HUES48 (cell line): ENCODE data around the gene SPTAN1.
A peak's percentile ranks its signal among the peaks of the same experiment; 100 is the strongest.
"Not testable (repeated sequence)": the region's sequence is repeated elsewhere in the genome, so short reads cannot be mapped to it uniquely, and the experiment has no call there.

Experiments
- H3K27ac ChIP-seq: one replicate; pipeline ENCODE4 v1.7.0; 2013; ENCODE audit warnings: low read depth, low read length, inconsistent platforms
- H3K27me3 ChIP-seq: 2 replicates; pipeline ENCODE4 v1.6.1; 2013; ENCODE audit warnings: mild to moderate bottlenecking, low read length; ENCODE audit not compliant: control insufficient read depth, insufficient read depth
- H3K36me3 ChIP-seq: 2 replicates; pipeline ENCODE4 v1.6.1; 2013; ENCODE audit warnings: low read length; ENCODE audit not compliant: control insufficient read depth, insufficient read depth
- H3K4me1 ChIP-seq: 2 replicates; pipeline ENCODE4 v1.6.1; 2013; ENCODE audit warnings: mild to moderate bottlenecking, low read length; ENCODE audit not compliant: control insufficient read depth, insufficient read depth
- H3K4me3 ChIP-seq: 2 replicates; pipeline ENCODE4 v1.5.1; 2013; ENCODE audit warnings: mild to moderate bottlenecking, low read depth, low read length
- H3K9ac ChIP-seq: 2 replicates; pipeline ENCODE4 v1.6.1; 2013; ENCODE audit warnings: mild to moderate bottlenecking, low read depth, low read length, moderate library complexity
- H3K9me3 ChIP-seq: 2 replicates; pipeline ENCODE4 v1.6.1; 2013; ENCODE audit warnings: low read length; ENCODE audit not compliant: control insufficient read depth, insufficient read depth

SPTAN1 gene

DNA sequence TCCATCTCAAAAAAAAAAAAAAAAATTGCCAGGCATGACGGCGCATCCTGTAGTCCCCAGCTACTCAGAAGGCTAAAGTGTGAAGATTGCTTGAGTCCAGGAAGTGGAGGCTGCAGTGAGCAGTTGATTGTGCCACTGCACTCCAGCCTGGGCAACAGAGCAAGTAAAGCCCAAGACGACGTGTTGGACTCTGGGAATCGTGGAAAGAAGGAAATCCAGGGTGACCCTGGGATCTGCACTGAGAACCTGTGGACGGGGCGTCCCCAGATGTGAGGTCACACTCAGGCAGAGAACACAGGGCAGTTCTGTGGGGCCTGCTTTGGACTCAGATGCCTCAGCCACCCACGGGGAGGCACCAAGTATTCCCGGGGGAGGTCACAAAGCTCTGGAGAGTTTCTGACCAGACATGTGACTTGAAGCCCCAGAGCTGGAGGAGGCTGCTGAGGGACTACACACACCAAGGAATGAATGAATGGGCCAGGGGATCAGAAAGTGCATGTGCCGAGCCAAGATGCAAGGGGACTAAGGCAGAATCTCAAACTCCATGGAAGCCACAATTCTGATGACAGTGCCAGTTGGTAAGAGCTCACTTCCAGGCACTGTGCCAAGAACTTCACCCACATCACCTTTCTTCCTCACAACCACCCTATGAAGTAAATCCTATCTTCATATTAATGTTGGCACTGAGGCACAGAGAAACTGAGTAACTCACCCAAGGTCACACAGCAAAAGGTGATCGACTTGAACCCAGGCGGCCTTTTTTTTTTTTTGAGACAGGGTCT lies 91.3 kb downstream of the SPTAN1 start:
- Histone ChIP-seq H3K36me3 (peaks cover 17% of the 10 kb centered on the region), H3K9ac (no peak overlapping the region), H3K9me3 (no peaks in the 10 kb centered on the region), H3K27me3 (no peaks in the 10 kb centered on the region), H3K4me3 (no peak overlapping the region), H3K4me1 (no peaks in the 10 kb centered on the region), H3K27ac (no peak overlapping the region)

DNA sequence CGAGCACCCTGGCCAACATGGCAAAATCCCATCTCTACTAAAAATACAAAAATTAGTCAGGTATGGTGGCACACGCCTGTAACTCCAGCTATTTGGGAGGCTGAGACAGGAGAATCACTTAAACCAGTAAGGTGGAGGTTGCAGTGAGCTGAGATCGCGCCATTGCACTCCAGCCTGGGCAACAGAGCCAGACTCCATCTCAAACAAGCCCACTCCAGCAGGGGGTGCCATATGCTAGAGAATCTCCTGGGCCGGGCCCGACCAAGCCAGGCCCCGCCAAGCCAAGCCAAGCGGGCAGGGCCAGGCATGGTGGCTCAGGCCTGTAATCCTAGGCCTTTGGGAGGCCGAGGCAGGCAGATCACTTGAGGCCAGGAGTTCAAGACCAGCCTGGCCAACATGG lies 95.8 kb downstream of the SPTAN1 start:
- H3K27me3 ChIP-seq, H3K9ac ChIP-seq, H3K4me1 ChIP-seq, H3K9me3 ChIP-seq, H3K36me3 ChIP-seq, H3K27ac ChIP-seq, H3K4me3 ChIP-seq: not testable (repeated sequence)

DNA sequence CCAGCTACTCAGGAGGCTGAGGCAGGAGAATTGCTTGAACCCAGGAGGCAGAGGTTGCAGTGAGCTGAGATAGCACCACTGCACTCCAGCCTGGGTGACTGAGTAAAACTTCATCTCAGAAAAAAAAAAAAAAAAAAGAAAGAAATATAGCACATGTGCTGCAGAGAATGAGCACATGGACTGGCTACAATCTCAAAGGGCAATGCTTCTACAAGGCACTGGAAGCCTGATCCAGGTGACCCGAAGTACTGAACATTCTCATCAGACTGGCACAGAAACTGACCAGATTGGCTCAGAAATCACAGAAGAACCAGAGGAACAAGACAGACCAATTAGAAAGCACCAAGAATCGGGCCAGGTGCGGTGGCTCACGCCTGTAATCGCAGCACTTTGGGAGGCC lies 99.4 kb downstream of the SPTAN1 start:
- Histone ChIP-seq H3K36me3 (peaks cover 5% of the 10 kb centered on the region; the same call in 1 of the 2 replicates), H3K27me3 (no peaks in the 10 kb centered on the region), H3K4me3 (no peak overlapping the region), H3K9me3 (no peaks in the 10 kb centered on the region), H3K4me1 (no peaks in the 10 kb centered on the region), H3K27ac (no peak overlapping the region), H3K9ac (no peak overlapping the region)

DNA sequence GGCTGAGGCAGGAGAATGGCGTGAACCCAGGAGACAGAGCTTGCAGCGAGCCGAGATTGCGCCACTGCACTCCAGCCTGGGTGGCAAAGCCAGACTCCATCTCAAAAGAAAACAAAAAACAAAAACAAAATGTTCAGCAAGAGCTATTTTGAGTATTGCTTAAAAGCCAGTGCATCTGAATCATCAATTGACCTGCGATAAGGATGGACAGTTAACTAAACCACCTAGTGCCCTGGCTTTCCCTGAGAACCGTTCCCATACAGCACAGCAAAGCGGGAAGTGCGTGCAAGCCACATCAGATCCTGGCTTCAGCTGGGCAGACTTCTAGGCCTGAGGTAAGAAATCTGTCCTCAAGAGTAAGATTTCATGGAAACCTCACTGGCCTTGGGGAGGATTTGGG lies 101.5 kb downstream of the SPTAN1 start:
- Histone ChIP-seq H3K9ac (no peak overlapping the region), H3K4me3 (no peak overlapping the region), H3K36me3 (peaks cover 5% of the 10 kb centered on the region; the same call in 1 of the 2 replicates), H3K9me3 (no peaks in the 10 kb centered on the region), H3K4me1 (no peaks in the 10 kb centered on the region), H3K27ac (no peak overlapping the region), H3K27me3 (no peaks in the 10 kb centered on the region)

DNA sequence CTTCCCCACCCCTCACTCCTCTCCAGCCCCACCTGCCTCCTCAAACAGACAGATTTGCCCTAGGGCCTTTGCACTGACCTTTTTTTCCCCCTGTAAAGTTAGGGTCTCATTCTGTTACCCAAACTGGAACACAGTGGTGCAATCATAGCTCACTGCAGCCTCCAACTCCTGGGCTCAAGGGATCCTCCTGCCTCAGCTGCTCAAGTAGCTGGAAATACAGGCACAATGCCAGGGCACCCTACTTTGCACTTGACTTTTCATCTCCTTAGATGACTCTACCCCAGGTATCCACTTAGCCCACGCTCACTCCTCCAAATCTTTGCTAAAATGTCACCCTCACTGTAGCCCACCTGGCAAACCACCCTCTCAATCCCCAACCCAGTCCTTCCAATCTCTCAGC lies 102.1 kb downstream of the SPTAN1 start:
- H3K36me3 ChIP-seq = peaks cover 3% of the 10 kb centered on the region; the same call in 1 of the 2 replicates
- no peak overlapping the region for H3K4me3 ChIP-seq
- H3K9me3 ChIP-seq = no peaks in the 10 kb centered on the region
- H3K4me1 ChIP-seq = no peaks in the 10 kb centered on the region
- no peak overlapping the region for H3K27ac ChIP-seq
- H3K27me3 ChIP-seq = no peaks in the 10 kb centered on the region
- no peak overlapping the region for H3K9ac ChIP-seq

DNA sequence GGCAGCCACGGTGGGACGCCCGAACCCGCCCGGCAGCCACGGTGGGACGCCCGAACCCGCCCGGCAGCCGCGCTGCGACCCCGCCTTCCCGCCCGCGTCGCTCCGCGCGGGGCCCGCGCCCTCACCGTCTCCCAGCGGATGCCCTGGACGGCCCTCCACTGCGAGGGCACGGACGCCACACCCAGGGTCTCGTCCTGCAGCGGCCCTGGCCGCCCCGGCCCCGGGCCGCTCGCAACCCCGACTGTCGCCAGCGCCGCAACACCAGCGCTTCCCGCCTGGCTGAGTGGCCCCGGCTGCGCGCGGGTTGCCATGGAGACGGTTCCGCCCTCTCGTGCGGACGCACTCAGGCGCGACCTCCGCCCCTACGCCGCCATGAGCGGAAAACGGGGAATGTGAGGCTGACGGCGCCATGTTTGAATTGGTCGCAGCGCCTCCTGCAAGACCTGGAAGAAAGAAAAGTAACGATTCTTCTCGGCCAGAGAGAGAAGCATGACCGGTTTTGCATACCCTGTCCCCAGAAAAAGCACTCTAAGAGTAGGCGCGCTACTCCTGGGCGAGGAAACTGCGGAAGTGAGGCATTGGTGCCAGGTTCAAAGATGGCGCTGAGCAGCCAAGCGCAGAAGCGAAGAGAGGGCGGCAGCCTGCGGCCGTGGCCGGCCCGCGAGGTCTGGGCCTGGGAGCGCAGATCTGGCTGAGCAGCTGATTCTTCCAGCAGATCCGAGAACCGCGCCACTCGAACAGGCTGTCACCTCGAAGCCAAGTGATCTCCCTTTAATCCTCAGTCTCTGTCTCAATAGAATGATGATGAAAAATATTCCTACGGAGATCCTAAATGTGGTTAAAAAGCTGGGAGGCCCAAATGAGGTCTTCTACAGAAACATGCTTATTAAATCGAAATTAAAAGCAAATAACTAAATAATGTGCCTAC lies 104.3 kb downstream of the SPTAN1 start, which contains the start of gene DYNC2I2:
Gene DYNC2I2 (minus strand): TSS at position 432 of the 928 bp plus-strand sequence. CDS start 121 bp downstream, at position 311.
- peak within 1 kb of the TSS; percentile 100 for H3K9ac ChIP-seq
- peak within 1 kb of the TSS; percentile 71 for H3K4me3 ChIP-seq
- no peaks in the 10 kb centered on the region for H3K4me1 ChIP-seq
- no peaks in the 10 kb centered on the region for H3K9me3 ChIP-seq
- peak within 1 kb of the TSS; percentile 99 for H3K27ac ChIP-seq
- no peaks in the 10 kb centered on the region for H3K27me3 ChIP-seq
- H3K36me3 ChIP-seq = peaks cover 3% of the 10 kb centered on the region; the same call in 1 of the 2 replicates

DNA sequence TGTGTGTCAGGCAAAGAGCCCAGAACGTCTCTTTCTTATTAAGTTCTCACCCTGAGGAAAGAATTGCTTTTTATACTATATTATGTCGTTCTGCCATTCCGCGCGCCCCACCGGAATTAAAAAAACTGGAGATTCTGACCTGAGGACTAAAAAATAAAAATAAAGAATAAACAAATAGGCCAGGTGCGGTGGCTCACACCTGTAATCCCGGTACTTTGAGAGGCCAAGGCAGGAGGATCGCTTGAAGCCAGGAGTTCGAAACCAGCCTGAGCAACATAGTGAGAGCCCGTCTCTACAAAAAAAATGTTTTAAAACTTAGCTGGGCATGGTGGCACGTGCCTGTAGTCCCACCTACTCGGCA lies 104.9 kb downstream of the SPTAN1 start:
- peak overlapping the region; percentile 100; the same call in 1 of the 2 replicates for H3K9ac ChIP-seq
- no peaks in the 10 kb centered on the region for H3K9me3 ChIP-seq
- peak overlapping the region; percentile 99 for H3K27ac ChIP-seq
- H3K4me1 ChIP-seq = no peaks in the 10 kb centered on the region
- no peaks in the 10 kb centered on the region for H3K27me3 ChIP-seq
- peak overlapping the region; percentile 71 for H3K4me3 ChIP-seq
- H3K36me3 ChIP-seq = peaks cover 3% of the 10 kb centered on the region; the same call in 1 of the 2 replicates

DNA sequence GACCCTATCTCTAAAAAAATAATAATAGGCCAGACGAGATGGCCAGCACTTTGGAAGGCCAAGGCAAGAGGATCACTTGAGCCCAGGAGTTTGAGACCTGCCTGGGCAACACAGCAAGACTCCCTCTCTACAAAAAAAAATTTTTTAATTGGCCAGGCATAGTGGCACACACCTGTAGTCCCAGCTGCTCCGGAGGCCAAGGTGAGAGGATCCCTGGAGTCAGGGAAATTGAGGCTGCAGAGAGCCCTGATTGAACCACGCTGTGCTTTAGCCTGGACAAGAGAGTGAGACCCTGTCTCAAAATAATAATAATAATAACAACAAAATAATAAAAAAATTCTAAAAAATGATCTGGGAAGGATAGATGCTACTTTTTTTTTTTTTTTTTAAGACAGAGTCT lies 105.4 kb downstream of the SPTAN1 start:
- peaks cover 3% of the 10 kb centered on the region; the same call in 1 of the 2 replicates for H3K36me3 ChIP-seq
- no peaks in the 10 kb centered on the region for H3K4me1 ChIP-seq
- no peaks in the 10 kb centered on the region for H3K27me3 ChIP-seq
- H3K4me3 ChIP-seq = no peak overlapping the region
- H3K9ac ChIP-seq = no peak overlapping the region
- no peaks in the 10 kb centered on the region for H3K9me3 ChIP-seq
- H3K27ac ChIP-seq = no peak overlapping the region

DNA sequence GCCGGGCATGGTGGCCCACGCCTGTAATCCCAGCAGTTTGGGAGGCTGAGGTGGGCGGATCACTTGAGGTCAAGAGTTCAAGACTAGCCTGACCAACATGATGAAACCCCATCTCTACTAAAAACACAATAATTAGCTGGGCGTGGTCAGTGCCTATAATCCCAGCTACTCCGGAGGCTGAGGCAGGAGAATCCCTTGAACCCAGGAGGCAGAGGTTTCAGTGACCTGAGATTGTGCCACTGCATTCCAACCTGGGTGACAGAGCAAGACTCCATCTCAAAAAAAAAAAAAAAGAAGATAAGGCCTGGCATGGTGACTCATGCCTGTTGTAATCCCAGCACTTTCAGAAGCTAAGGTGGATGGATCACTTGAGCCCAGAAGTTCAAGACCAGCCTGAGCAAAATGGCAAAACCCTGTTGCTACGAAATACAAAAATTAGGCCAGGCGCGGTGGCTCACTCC lies 114.1 kb downstream of the SPTAN1 start:
- not testable (repeated sequence) for H3K27me3 ChIP-seq, H3K36me3 ChIP-seq, H3K4me1 ChIP-seq, H3K9me3 ChIP-seq, H3K4me3 ChIP-seq, H3K9ac ChIP-seq, H3K27ac ChIP-seq

DNA sequence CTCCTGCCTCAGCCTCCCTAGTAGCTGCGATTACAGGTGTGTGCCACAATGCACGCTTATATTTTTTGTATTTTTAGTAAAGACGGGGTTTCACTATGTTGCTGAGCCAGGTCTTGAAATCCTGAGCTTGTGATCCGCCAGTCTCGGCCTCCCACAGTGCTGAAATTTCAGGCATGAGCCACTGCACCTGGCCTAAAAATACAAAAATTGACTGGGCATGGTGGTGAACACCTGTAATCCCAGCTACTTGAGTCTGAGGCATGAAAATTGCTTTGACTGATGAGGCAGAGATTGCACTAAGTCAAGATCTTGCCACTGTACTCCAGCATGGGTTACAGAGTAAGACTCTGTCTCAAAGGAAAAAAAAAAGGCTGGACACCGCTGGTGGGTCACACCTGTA lies 117.4 kb downstream of the SPTAN1 start:
- no peak overlapping the region for H3K9ac ChIP-seq
- no peak overlapping the region for H3K4me3 ChIP-seq

DNA sequence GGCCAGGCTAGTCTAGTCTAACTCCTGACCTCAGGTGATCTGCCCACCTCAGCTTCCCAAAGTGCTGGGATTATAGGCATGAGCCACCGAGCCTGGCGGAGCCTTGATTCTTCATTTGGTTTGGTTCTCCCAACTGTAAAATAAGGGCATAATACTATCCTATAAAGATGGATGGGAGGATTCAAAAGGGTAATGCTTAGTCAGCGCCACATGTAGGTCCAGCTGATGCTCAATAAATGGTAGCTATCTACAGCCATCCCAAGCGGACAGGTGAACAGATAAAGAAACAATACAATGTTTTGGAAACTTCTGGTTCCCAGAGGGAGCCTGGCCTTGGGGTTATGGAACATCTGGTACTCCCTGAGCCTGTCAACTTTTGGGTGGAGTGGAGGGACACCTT lies 123.0 kb downstream of the SPTAN1 start:
- Histone ChIP-seq H3K4me3 (no peak overlapping the region), H3K27ac (no peak overlapping the region), H3K9ac (no peak overlapping the region), H3K4me1 (no peaks in the 10 kb centered on the region), H3K27me3 (no peaks in the 10 kb centered on the region), H3K9me3 (no peaks in the 10 kb centered on the region), H3K36me3 (no peaks in the 10 kb centered on the region)

More for the DNA sequence above, 117.4 kb downstream of the SPTAN1 start:
- no peaks in the 10 kb centered on the region for H3K36me3 ChIP-seq
- H3K27ac ChIP-seq = no peak overlapping the region
- no peaks in the 10 kb centered on the region for H3K9me3 ChIP-seq
- no peaks in the 10 kb centered on the region for H3K27me3 ChIP-seq
- no peaks in the 10 kb centered on the region for H3K4me1 ChIP-seq
